Type B pancreatic cell (in vitro differentiated cells): ENCODE data around the gene PHF21A. TPM values are rescaled to one million over a fixed set of nuclear protein-coding genes. Genes with fewer than 3 reads are reported as not detected.

Source experiments
- DNase-seq: peaks from one replicate; pipeline ENCODE4 v3.0.0; 2021; ENCODE audit warnings: mixed read lengths; ENCODE audit not compliant: unreplicated experiment; ENCODE audit errors: extremely low spot score
- H3K27ac Mint-ChIP-seq: 2 replicates; pipeline ENCODE4 v1.8.0; 2021; ENCODE audit warnings: mild to moderate bottlenecking, mixed read lengths
- H3K27me3 Mint-ChIP-seq: 2 replicates; pipeline ENCODE4 v1.8.0; 2021; ENCODE audit warnings: mixed read lengths
- H3K36me3 Mint-ChIP-seq: 2 replicates; pipeline ENCODE4 v1.8.0; 2021; ENCODE audit warnings: mixed read lengths
- H3K4me1 Mint-ChIP-seq: one replicate; pipeline ENCODE4 v1.8.0; 2021; ENCODE audit warnings: mixed read lengths; ENCODE audit not compliant: unreplicated experiment
- H3K4me3 Mint-ChIP-seq: 2 replicates; pipeline ENCODE4 v1.8.0; 2021; ENCODE audit warnings: mild to moderate bottlenecking, mixed read lengths
- H3K9me3 Mint-ChIP-seq: 2 replicates; pipeline ENCODE4 v1.8.0; 2021; ENCODE audit warnings: mixed read lengths
- CTCF ChIP-seq: fragments of 200-600 bp; sonication (generic); conservative IDR thresholded peaks from 2 replicates; pipeline ENCODE4 v1.5.0; 2021; ENCODE audit warnings: antibody characterized with exemption, mild to moderate bottlenecking
- total RNA-seq: library from RNA; stranded (reverse); gene quantifications from 2 replicates; pipeline ENCODE4 v1.2.1, GENCODE V29; 2021; ENCODE audit warnings: low replicate concordance

Gene PHF21A
- total RNA-seq, 1 donor from 2014 or later, result 62.4 TPM

GRCh38 chr11:45964911-45965389 is 156.3 kb downstream of the PHF21A start:
- H3K36me3 Mint-ChIP-seq, result peaks cover 13% of the 10 kb centered on the region

GRCh38 chr11:45961751-45962240 is 159.5 kb downstream of the PHF21A start:
- Mint-ChIP-seq H3K9me3 (no peaks in the 10 kb centered on the region), H3K27me3 (no peaks in the 10 kb centered on the region), H3K4me1 (no peaks in the 10 kb centered on the region), H3K36me3 (peaks cover 12% of the 10 kb centered on the region), H3K27ac (no peak overlapping the region), H3K4me3 (no peak overlapping the region)
- DNase-seq, result no peak
- TF ChIP-seq CTCF, result no peak

More at GRCh38 chr11:45964911-45965389, 156.3 kb downstream of the PHF21A start:
- Mint-ChIP-seq H3K27ac (no peak overlapping the region), H3K27me3 (no peaks in the 10 kb centered on the region), H3K9me3 (no peaks in the 10 kb centered on the region), H3K4me3 (no peak overlapping the region), H3K4me1 (no peaks in the 10 kb centered on the region)
- peak; percentile 93 for TF ChIP-seq CTCF
- DNase-seq, result no peak

- Mint-ChIP-seq H3K27me3 (no peaks in the 10 kb centered on the region), H3K36me3 (peaks cover 12% of the 10 kb centered on the region), H3K4me1 (no peaks in the 10 kb centered on the region), H3K4me3 (no peak overlapping the region), H3K9me3 (no peaks in the 10 kb centered on the region), H3K27ac (no peak overlapping the region)
- no peak for DNase-seq
- no peak for TF ChIP-seq CTCF
These were observed 160.7 kb downstream of the PHF21A start for GRCh38 chr11:45960387-45961095.

GRCh38 chr11:45959851-45960250 is 161.4 kb downstream of the PHF21A start:
- no peak for DNase-seq
- Mint-ChIP-seq H3K4me1 (no peaks in the 10 kb centered on the region), H3K27me3 (no peaks in the 10 kb centered on the region), H3K36me3 (peaks cover 12% of the 10 kb centered on the region), H3K9me3 (no peaks in the 10 kb centered on the region), H3K4me3 (no peak overlapping the region), H3K27ac (no peak overlapping the region)
- no peak for TF ChIP-seq CTCF

GRCh38 chr11:45949992-45950407 is 171.3 kb downstream of the PHF21A start:
- no peak for TF ChIP-seq CTCF
- peaks cover 14% of the 10 kb centered on the region for H3K36me3 Mint-ChIP-seq
- H3K27me3 Mint-ChIP-seq, result no peaks in the 10 kb centered on the region
- no peaks in the 10 kb centered on the region for H3K4me1 Mint-ChIP-seq
- H3K4me3 Mint-ChIP-seq, result no peak overlapping the region
- no peak for DNase-seq
- H3K27ac Mint-ChIP-seq, result no peak overlapping the region
- no peaks in the 10 kb centered on the region for H3K9me3 Mint-ChIP-seq
